Thyroid gland (tissue), 4 donors: ENCODE data around the gene ATG13.

Experiments used
- CTCF ChIP-seq, 6 experiments: fragments of 200-600 bp in 3 of 6; fragments of 450-650 bp in 3 of 6; sonication (generic) in 3 of 6; IDR thresholded peaks; one replicate each; pipeline ENCODE4 v1.5.1; 2016 to 2019; ENCODE audit warnings: antibody characterized with exemption in 6 of 6, mild to moderate bottlenecking in 2 of 6, inconsistent platforms in 1 of 6, moderate library complexity in 1 of 6
- POLR2A ChIP-seq, 2 donors: fragments of 450-650 bp; IDR thresholded peaks; one replicate each; pipeline ENCODE4 v1.6.1; 2017; ENCODE audit warnings: antibody characterized with exemption in 2 of 2, mild to moderate bottlenecking in 2 of 2, moderate library complexity in 1 of 2

GRCh38 chr11:46649180-46649738 lies 31.9 kb downstream of the ATG13 start:
- no peak for TF ChIP-seq POLR2A (IDR thresholded peaks at IDR 0.05)
- no peak for TF ChIP-seq CTCF (IDR thresholded peaks at IDR 0.05)
